IPS-NIHi7 (cell line): ENCODE results near the gene NSDHL.
"Not testable (repeated sequence)": the region's sequence is repeated elsewhere in the genome, so short reads cannot be mapped to it uniquely, and the experiment has no call there.

Experiments used
- DNase-seq: peaks from one replicate; pipeline ENCODE4 v3.0.0; 2012; ENCODE audit warnings: mixed read lengths; ENCODE audit errors: extremely low spot score

The NSDHL gene

GRCh38 chrX:152830312-152831305, at the start of gene NSDHL, which contains the start of gene CETN2:
TSS of gene NSDHL (plus strand) at chrX:152831063. CDS start at chrX:152846325, 15,262 bp downstream.
TSS of gene CETN2 (minus strand) at chrX:152830757. CDS start at chrX:152830710, 47 bp downstream.
- peak; percentile 96 for DNase-seq

- DNase-seq: not testable (repeated sequence)
Observed at GRCh38 chrX:152787062-152787461, 43.8 kb upstream of the NSDHL start.

GRCh38 chrX:152798945-152799344, 31.9 kb upstream of the NSDHL start:
- DNase-seq: no peak

GRCh38 chrX:152806035-152806434, 24.8 kb upstream of the NSDHL start:
- DNase-seq: no peak

- no peak for DNase-seq
Observed at GRCh38 chrX:152810403-152810802, 20.5 kb upstream of the NSDHL start.

GRCh38 chrX:152813206-152813605, 17.7 kb upstream of the NSDHL start:
- DNase-seq: no peak

- DNase-seq: no peak
Observed at GRCh38 chrX:152814048-152814447, 16.8 kb upstream of the NSDHL start.

- DNase-seq: peak; percentile 24
Observed at GRCh38 chrX:152817078-152817764, 13.6 kb upstream of the NSDHL start.

GRCh38 chrX:152818356-152818755, 12.5 kb upstream of the NSDHL start:
- DNase-seq: no peak

- DNase-seq: no peak
Observed at GRCh38 chrX:152819266-152819665, 11.6 kb upstream of the NSDHL start.

GRCh38 chrX:152819732-152820131, 11.1 kb upstream of the NSDHL start:
- DNase-seq: no peak

GRCh38 chrX:152821145-152821765, 9.6 kb upstream of the NSDHL start:
- DNase-seq: peak; percentile 52

- no peak for DNase-seq
Observed at GRCh38 chrX:152822383-152823086, 8.3 kb upstream of the NSDHL start.

GRCh38 chrX:152823657-152824056, 7.2 kb upstream of the NSDHL start:
- no peak for DNase-seq

GRCh38 chrX:152824841-152825374, 6.0 kb upstream of the NSDHL start:
- DNase-seq: no peak

- DNase-seq: no peak
Observed at GRCh38 chrX:152831391-152831790, 528 bp downstream of the NSDHL start.

GRCh38 chrX:152832520-152832919, 1.7 kb downstream of the NSDHL start:
- no peak for DNase-seq

- DNase-seq: no peak
Observed at GRCh38 chrX:152833378-152833777, 2.5 kb downstream of the NSDHL start.

GRCh38 chrX:152835470-152835869, 4.6 kb downstream of the NSDHL start:
- DNase-seq: not testable (repeated sequence)

- DNase-seq: no peak
Observed at GRCh38 chrX:152842772-152843338, 12.0 kb downstream of the NSDHL start.

GRCh38 chrX:152843852-152844251, 13.0 kb downstream of the NSDHL start:
- no peak for DNase-seq
